GM12891 (cell line): ENCODE results near the gene SMAD7.

Experiments used
- POLR2A ChIP-seq: IDR thresholded peaks from 2 replicates; pipeline ENCODE4 v1.6.1; 2011; ENCODE audit warnings: low read depth, low read length, control low read depth
- POLR2AphosphoS5 ChIP-seq: IDR thresholded peaks from 2 replicates; pipeline ENCODE4 v1.6.1; 2011; ENCODE audit warnings: low read depth, low read length, control low read depth
- SPI1 ChIP-seq: IDR thresholded peaks from 2 replicates; pipeline ENCODE4 v1.6.1; 2011; ENCODE audit warnings: low read depth, low read length, control low read depth

DNA sequence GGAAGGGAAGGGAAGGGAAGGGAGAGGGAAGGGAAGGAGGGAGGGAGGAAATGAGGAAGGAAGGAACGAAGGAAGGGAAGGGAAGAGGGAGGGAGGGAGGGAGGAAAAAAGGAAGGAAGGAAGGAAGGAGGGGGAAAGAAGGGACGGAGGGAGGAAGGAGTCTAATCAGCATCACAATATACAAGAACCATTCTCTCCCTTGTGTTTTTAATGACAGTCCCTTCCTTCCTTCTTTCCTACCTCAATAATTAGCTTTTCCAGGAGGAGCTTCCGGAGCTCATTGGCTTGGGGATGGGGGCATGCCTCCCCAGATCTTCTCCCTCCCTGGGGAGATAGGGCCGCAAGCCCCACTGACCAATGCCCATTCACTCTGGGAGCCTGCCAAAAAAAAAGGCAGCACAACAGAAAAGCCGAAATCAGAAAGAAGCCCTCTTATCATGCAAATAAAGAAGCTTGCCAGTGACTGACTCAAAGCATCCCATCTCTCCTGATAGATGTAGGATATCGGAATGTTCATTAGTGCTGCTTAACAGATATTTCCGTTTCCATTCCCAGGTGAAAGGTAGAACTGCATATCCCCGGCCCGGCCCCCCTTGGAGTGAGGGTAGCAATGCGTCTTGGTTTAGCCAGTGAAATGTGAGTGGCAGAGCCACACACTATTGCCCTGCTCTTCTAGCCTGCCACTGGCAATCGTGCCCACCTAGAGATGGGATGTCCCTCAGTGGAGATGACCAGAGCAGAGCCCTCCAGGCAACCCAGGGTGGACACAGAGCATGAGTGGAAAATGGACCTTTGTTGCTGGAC, 17.8 kb upstream of the SMAD7 start:
- no peak for TF ChIP-seq POLR2AphosphoS5
- TF ChIP-seq POLR2A: no peak
- no peak for TF ChIP-seq SPI1
